Lower leg skin (tissue), 3 donors: ENCODE data around the gene GYPC.

Experiments used
- POLR2A ChIP-seq, 2 donors: fragments of 450-650 bp; IDR thresholded peaks; one replicate each; pipeline ENCODE4 v1.6.1; 2016 to 2017; ENCODE audit warnings: antibody characterized with exemption in 2 of 2, mild to moderate bottlenecking in 1 of 2, moderate library complexity in 1 of 2
- TF ChIP-seq, protein P1 (sequence below), 3 donors: fragments of 450-650 bp; IDR thresholded peaks; one replicate each; pipeline ENCODE4 v1.5.1; 2016; ENCODE audit warnings: antibody characterized with exemption in 3 of 3, mild to moderate bottlenecking in 3 of 3, moderate library complexity in 2 of 3

DNA sequence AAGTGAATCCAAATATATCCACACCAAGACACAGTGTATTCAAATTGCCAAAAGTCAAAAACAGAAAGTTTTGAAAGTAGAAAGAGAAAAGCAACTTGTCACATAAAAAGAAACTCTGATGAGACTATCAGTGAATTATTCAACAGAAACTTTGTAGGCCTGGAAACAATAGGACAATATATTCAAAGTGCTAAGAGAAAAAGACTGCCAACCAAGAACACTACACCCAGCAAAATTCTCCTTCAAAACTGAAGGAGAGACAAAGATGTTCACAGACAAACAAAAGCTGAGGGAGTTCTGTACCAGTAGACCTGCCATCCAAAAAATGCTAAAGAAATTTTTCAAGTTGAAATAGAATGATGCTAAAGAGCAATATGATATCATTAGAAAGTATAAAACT, 69.6 kb downstream of the GYPC start:
- TF ChIP-seq POLR2A (IDR thresholded peaks at IDR 0.05) = no peak
- TF ChIP-seq, protein P1, sequence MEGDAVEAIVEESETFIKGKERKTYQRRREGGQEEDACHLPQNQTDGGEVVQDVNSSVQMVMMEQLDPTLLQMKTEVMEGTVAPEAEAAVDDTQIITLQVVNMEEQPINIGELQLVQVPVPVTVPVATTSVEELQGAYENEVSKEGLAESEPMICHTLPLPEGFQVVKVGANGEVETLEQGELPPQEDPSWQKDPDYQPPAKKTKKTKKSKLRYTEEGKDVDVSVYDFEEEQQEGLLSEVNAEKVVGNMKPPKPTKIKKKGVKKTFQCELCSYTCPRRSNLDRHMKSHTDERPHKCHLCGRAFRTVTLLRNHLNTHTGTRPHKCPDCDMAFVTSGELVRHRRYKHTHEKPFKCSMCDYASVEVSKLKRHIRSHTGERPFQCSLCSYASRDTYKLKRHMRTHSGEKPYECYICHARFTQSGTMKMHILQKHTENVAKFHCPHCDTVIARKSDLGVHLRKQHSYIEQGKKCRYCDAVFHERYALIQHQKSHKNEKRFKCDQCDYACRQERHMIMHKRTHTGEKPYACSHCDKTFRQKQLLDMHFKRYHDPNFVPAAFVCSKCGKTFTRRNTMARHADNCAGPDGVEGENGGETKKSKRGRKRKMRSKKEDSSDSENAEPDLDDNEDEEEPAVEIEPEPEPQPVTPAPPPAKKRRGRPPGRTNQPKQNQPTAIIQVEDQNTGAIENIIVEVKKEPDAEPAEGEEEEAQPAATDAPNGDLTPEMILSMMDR (IDR thresholded peaks at IDR 0.05) = no peak
